CD14-positive monocyte (primary cell): ENCODE measurements around the gene OAS2. TPM values are rescaled to one million over a fixed set of nuclear protein-coding genes. Genes with fewer than 3 reads are reported as not detected.

ENCODE experiments used
- DNase-seq, 3 donors: peaks; one replicate each; pipeline ENCODE4 v3.0.0-alpha.2; 2011 to 2022
- H2AFZ ChIP-seq: 2 replicates; pipeline ENCODE4 v1.6.0; 2012; ENCODE audit warnings: mild to moderate bottlenecking, low read depth, low read length, inconsistent platforms; ENCODE audit not compliant: insufficient read depth, poor library complexity, severe bottlenecking
- H3K27ac ChIP-seq, 2 donors: 1 replicate in 1 of 2; 2 replicates in 1 of 2; pipeline ENCODE4 v1.5.1; 2012 to 2013; ENCODE audit warnings: low read length in 2 of 2, control low read depth in 1 of 2, inconsistent platforms in 1 of 2, low read depth in 1 of 2, mild to moderate bottlenecking in 1 of 2
- H3K27me3 ChIP-seq, 2 donors: one replicate each; pipeline versions ENCODE4 v1.6.0 to v1.6.1; 2011 to 2013; ENCODE audit warnings: low read length in 2 of 2; ENCODE audit not compliant: control insufficient read depth in 2 of 2, insufficient read depth in 2 of 2
- H3K36me3 ChIP-seq, 2 donors: replicated peaks in 1 of 2; 1 replicate in 1 of 2; 2 replicates in 1 of 2; pipeline versions ENCODE4 v1.5.1 to v1.6.1; 2012 to 2013; ENCODE audit warnings: low read length in 2 of 2, control low read depth in 1 of 2, inconsistent platforms in 1 of 2, mild to moderate bottlenecking in 1 of 2; ENCODE audit not compliant: insufficient read depth in 2 of 2, control insufficient read depth in 1 of 2
- H3K4me1 ChIP-seq, 2 donors: 1 replicate in 1 of 2; 2 replicates in 1 of 2; pipeline versions ENCODE4 v1.5.1 to v1.6.1; 2012 to 2013; ENCODE audit warnings: low read length in 2 of 2, control low read depth in 1 of 2, inconsistent platforms in 1 of 2, mild to moderate bottlenecking in 1 of 2, moderate library complexity in 1 of 2; ENCODE audit not compliant: insufficient read depth in 2 of 2, control insufficient read depth in 1 of 2
- H3K4me2 ChIP-seq: replicated peaks from 2 replicates; pipeline ENCODE3; 2012; ENCODE audit warnings: low read length, moderate library complexity, mild to moderate bottlenecking; ENCODE audit not compliant: poor library complexity, severe bottlenecking; ENCODE audit errors: extremely low read depth
- H3K4me3 ChIP-seq, 3 experiments: fragments of 200-600 bp in 1 of 3; sonication (generic) in 1 of 3; replicated peaks in 1 of 3; 1 replicate in 2 of 3; 2 replicates in 1 of 3; pipeline ENCODE4 v1.5.1; 2011 to 2013; ENCODE audit warnings: low read length in 3 of 3, mild to moderate bottlenecking in 3 of 3, control low read depth in 2 of 3, low read depth in 2 of 3, inconsistent platforms in 1 of 3, moderate library complexity in 1 of 3
- H3K79me2 ChIP-seq: 2 replicates; pipeline ENCODE4 v1.6.0; 2012; ENCODE audit warnings: mild to moderate bottlenecking, control low read depth, inconsistent platforms, low read length, moderate library complexity; ENCODE audit not compliant: insufficient read depth
- H3K9ac ChIP-seq: 2 replicates; pipeline ENCODE4 v1.6.0; 2017; ENCODE audit warnings: low read length, mild to moderate bottlenecking; ENCODE audit not compliant: insufficient read depth, poor library complexity, severe bottlenecking
- H3K9me3 ChIP-seq, 2 donors: replicated peaks in 1 of 2; 1 replicate in 1 of 2; 2 replicates in 1 of 2; pipeline versions ENCODE4 v1.5.1 to v1.6.1; 2012 to 2013; ENCODE audit warnings: low read length in 2 of 2, control low read depth in 1 of 2; ENCODE audit not compliant: control insufficient read depth in 1 of 2, insufficient read depth in 1 of 2
- H4K20me1 ChIP-seq: 2 replicates; pipeline ENCODE4 v1.6.0; 2012; ENCODE audit warnings: mild to moderate bottlenecking, low read length, control low read depth, moderate library complexity; ENCODE audit not compliant: insufficient read depth
- H3K27ac Mint-ChIP-seq, 7 donors: one replicate each; pipeline ENCODE4 v1.8.0; 2020; ENCODE audit warnings: mild to moderate bottlenecking in 7 of 7, mixed read lengths in 7 of 7, moderate library complexity in 6 of 7, inconsistent platforms in 2 of 7
- H3K27me3 Mint-ChIP-seq, 3 donors: one replicate each; pipeline ENCODE4 v1.8.0; 2021 to 2022; ENCODE audit warnings: low read depth in 3 of 3, mild to moderate bottlenecking in 3 of 3, mixed read lengths in 3 of 3, moderate library complexity in 3 of 3, inconsistent platforms in 1 of 3
- H3K36me3 Mint-ChIP-seq, 2 donors: one replicate each; pipeline ENCODE4 v1.8.0; 2020; ENCODE audit warnings: mixed read lengths in 2 of 2, inconsistent platforms in 1 of 2, mild to moderate bottlenecking in 1 of 2
- H3K4me1 Mint-ChIP-seq: one replicate; pipeline ENCODE4 v1.8.0; 2020; ENCODE audit warnings: mild to moderate bottlenecking, mixed read lengths
- H3K4me3 Mint-ChIP-seq, 2 donors: one replicate each; pipeline ENCODE4 v1.8.0; 2020; ENCODE audit warnings: mild to moderate bottlenecking in 2 of 2, mixed read lengths in 2 of 2, moderate library complexity in 1 of 2
- H3K9me3 Mint-ChIP-seq, 7 donors: one replicate each; pipeline ENCODE4 v1.8.0; 2020 to 2022; ENCODE audit warnings: mixed read lengths in 7 of 7, mild to moderate bottlenecking in 6 of 7, moderate library complexity in 6 of 7, inconsistent platforms in 2 of 7
- WGBS: methylation state at CpG from one replicate; pipeline ENCODE4 v1.1.5; 2013; ENCODE audit warnings: missing lambda C conversion rate; ENCODE audit not compliant: insufficient coverage; 5-methylcytosine and 5-hydroxymethylcytosine counted together
- intact Hi-C, 2 donors: fragments of 100-400 bp; cut with micrococcal nuclease; formaldehyde crosslinking; loops; one replicate each; pipeline versions ENCODE4 v1.15.0 to v1.15.1; 2023
- polyA plus RNA-seq, 3 donors: library from polyadenylated mRNA; depleted of rRNA in 1 of 3; unstranded in 2 of 3; stranded (reverse) in 1 of 3; fragments of 300-500 nt in 2 of 3; fragments of >200 nt in 1 of 3; fragmentation: Illumina TruSeq in 2 of 3; gene quantifications; 1 replicate in 2 of 3; 2 replicates in 1 of 3; pipeline ENCODE4 v1.2.3, GENCODE V29; 2012 to 2021
- TF ChIP-seq, protein P1 (sequence below): fragments of 200-600 bp; IDR thresholded peaks from one replicate; pipeline ENCODE4 v1.8.0; 2022; ENCODE audit warnings: antibody characterized with exemption, mild to moderate bottlenecking

The OAS2 gene
- polyA plus RNA-seq, 3 donors: 27.7 to 55.9 (median 40.1) TPM

DNA sequence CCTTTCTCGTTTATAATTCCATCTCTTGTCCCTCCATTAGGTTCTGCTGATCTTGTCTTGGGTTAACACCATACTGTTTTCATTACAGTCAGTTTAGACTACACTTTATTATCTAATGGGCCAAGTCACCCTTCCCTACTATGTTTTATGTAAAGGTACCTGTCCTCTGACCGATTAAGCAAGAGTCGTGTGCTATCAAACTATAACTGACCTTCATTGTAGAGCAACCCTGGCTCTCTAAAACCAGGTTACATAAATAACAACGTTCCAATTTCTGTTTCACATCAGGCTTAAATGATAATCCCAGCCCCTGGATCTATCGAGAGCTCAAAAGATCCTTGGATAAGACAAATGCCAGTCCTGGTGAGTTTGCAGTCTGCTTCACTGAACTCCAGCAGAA lies 16.7 kb downstream of the OAS2 start:
- no peaks in the 10 kb centered on the region for H3K27me3 ChIP-seq
- 96% methylated on average over 4 of the region's 5 CpGs for WGBS
- no peak overlapping the region for H3K27ac ChIP-seq
- Mint-ChIP-seq H3K27ac (no peak overlapping the region), H3K4me1 (peaks cover 2% of the 10 kb centered on the region), H3K27me3 (no peaks in the 10 kb centered on the region), H3K36me3 (peaks cover 75 to 84% of the 10 kb centered on the region in 2 donors), H3K4me3 (no peak overlapping the region), H3K9me3 (peaks cover 1 to 12% (median 7%) of the 10 kb centered on the region in 7 donors)
- H2AFZ ChIP-seq: no peak overlapping the region
- TF ChIP-seq, protein P1, sequence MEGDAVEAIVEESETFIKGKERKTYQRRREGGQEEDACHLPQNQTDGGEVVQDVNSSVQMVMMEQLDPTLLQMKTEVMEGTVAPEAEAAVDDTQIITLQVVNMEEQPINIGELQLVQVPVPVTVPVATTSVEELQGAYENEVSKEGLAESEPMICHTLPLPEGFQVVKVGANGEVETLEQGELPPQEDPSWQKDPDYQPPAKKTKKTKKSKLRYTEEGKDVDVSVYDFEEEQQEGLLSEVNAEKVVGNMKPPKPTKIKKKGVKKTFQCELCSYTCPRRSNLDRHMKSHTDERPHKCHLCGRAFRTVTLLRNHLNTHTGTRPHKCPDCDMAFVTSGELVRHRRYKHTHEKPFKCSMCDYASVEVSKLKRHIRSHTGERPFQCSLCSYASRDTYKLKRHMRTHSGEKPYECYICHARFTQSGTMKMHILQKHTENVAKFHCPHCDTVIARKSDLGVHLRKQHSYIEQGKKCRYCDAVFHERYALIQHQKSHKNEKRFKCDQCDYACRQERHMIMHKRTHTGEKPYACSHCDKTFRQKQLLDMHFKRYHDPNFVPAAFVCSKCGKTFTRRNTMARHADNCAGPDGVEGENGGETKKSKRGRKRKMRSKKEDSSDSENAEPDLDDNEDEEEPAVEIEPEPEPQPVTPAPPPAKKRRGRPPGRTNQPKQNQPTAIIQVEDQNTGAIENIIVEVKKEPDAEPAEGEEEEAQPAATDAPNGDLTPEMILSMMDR: no peak
- intact Hi-C loops: no loop called here
- H3K4me2 ChIP-seq: no peak overlapping the region
- peaks cover 0 to 5% of the 10 kb centered on the region in 2 donors for H3K9me3 ChIP-seq
- H3K4me3 ChIP-seq: no peak overlapping the region
- H4K20me1 ChIP-seq: peaks cover 24% of the 10 kb centered on the region
- no peaks in the 10 kb centered on the region for H3K4me1 ChIP-seq
- peaks cover 65 to 97% of the 10 kb centered on the region in 2 donors for H3K36me3 ChIP-seq
- H3K79me2 ChIP-seq: no peaks in the 10 kb centered on the region
- no peak for DNase-seq
- H3K9ac ChIP-seq: no peak overlapping the region

DNA sequence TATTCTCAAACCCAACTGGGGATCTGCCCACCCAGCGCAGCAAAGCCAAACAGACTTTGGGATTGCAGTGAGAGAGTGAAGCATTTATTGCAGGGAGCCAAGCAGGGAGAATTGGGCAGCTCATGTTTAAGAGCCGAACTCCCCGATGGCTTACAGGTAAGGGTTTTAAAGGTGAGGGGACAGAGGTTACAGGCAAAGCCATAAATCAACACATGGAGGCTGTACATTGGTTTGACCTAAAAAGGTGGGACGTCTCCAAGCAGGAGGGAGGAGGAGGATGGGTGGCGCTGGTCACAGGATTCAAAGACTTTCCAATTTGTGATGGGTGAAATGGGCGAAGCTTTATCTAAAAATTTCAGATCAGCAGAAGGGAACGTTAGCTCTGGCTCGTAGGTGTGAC lies 18.2 kb downstream of the OAS2 start:
- Histone ChIP-seq H3K9ac (no peak overlapping the region), H3K4me2 (no peak overlapping the region), H3K36me3 (peaks cover 64 to 94% of the 10 kb centered on the region in 2 donors), H4K20me1 (peaks cover 18% of the 10 kb centered on the region), H3K4me1 (no peaks in the 10 kb centered on the region), H3K27ac (no peak overlapping the region), H3K27me3 (no peaks in the 10 kb centered on the region), H3K9me3 (peaks cover 0 to 5% of the 10 kb centered on the region in 2 donors), H3K79me2 (no peaks in the 10 kb centered on the region), H3K4me3 (no peak overlapping the region), H2AFZ (no peak overlapping the region)
- no peaks in the 10 kb centered on the region for H3K27me3 Mint-ChIP-seq
- no peak for DNase-seq
- TF ChIP-seq, protein P1: no peak
- 95% methylated on average over 7 of the region's 8 CpGs for WGBS
- H3K27ac Mint-ChIP-seq: no peak overlapping the region
- H3K9me3 Mint-ChIP-seq: peaks cover 1 to 11% (median 7%) of the 10 kb centered on the region in 7 donors
- H3K4me3 Mint-ChIP-seq: no peak overlapping the region
- peaks cover 2% of the 10 kb centered on the region for H3K4me1 Mint-ChIP-seq
- intact Hi-C loops: no loop called here
- H3K36me3 Mint-ChIP-seq: peaks cover 75 to 85% of the 10 kb centered on the region in 2 donors
